Epidermal melanocyte (primary cell): ENCODE results near the gene PPP4R2.

Experiments
- DNase-seq: peaks from one replicate; pipeline ENCODE4 v3.0.0; 2011; ENCODE audit warnings: low spot score; ENCODE audit not compliant: insufficient read length

Gene PPP4R2

DNA sequence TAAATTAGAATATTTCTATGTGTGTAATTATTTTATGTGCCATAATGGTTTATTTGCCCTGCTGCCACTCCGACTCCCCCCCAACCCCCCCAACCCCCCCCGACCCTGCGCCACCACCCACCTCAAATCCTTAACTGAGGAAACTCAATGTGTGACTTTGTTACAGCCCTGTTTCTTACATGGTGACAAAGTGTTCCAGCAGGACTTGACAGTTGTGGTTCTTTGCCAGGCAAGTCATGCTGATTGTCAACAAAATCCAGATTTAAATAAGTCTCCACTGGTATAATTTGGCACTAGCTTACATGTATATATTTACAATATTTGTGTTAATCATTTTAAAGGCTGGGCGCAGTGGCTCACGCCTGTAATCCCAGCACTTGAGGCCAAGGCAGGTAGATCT, 72.6 kb downstream of the PPP4R2 start:
- DNase-seq: no peak

DNA sequence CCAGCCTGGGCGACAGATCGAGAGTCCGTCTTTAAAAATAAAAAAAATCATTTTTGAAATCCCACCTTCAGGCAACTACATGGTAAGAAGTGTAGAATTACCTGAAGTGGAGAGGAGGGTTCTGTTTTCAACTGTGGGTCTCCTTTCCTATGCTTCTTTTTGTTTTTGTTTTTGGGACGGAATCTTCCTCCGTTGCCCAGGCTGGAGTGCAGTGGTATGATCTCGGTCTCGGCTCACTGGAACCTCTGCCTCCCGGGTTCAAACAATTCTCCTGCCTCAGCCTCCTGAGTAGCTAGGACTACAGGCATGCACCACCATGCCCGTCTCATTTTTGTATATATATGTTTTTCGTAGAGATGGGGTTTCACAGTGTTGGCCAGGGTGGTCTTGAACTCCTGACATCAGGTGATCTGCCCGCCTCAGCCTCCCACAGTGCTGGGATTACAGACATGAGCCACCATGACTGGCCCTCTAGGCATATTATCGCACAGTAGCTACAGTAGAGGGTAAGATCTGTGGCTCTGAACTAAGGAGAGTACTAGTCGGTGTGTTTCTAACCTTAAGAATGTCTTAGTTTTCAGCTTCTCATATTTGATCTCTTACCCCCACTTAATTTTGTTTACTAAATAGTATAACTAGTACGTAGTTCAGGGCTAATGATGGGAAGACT, 73.3 kb downstream of the PPP4R2 start:
- DNase-seq: no peak

DNA sequence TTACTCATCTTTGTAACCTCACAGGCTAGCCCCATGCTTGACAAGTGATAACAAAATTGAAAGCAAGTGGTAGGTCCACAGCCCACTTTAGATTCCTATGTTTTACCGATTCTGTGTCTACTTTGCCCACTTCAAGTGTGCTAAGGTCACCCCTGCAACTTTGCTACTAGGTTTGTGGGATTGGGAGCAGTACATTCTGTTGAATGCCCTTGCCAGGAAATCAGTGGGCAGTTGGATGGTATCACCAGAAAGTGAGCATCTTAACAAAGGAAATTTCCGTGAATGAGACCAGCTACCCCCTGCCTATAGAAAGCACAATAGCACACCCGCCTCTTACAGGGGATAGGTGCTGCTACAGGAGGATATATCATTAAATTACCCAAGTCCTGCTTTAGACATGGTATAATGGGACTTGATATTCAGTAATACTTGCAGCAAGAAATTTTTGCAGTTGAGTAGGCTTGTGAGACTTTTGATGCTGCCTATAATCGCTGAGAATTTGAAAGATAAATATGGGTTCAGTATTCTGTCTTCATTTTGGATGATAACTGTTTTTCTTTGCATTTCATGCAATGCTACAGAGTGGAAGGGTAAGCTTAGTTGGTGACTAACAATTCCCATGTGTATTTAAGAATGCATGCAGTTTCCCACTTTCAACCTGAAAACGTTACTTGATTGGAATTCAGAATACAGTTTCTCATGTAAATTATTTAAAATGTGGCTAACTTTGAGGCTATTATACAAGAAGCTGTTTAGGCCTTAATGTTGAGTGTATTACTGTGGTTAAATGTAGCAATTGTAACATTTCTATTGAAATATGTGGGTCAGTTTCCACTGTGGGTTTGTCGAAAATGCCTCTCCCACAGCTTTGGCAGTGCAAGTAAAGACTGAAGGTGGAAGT, 74.3 kb downstream of the PPP4R2 start:
- no peak for DNase-seq

GRCh38 chr3:73071952-73072351, 75.3 kb downstream of the PPP4R2 start:
- no peak for DNase-seq

DNA sequence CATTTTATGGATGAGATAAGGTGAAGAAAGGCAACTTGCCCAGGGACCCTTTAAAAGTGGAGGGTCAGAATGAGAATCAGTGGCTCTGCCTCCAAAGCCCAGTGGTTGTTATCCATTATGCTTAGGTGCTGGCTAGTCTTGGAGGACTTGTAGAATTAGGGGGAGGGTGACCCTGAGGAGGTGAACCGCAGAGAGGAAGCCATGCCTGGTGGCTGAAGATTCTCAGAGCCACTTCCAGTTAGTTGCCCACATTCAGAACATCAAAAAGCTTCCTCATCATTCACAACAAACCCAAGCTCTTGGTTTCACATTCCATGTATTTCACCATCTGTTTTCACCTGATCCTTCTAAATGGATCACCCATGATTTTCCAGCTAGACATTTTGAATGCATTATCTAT, 76.0 kb downstream of the PPP4R2 start:
- no peak for DNase-seq

DNA sequence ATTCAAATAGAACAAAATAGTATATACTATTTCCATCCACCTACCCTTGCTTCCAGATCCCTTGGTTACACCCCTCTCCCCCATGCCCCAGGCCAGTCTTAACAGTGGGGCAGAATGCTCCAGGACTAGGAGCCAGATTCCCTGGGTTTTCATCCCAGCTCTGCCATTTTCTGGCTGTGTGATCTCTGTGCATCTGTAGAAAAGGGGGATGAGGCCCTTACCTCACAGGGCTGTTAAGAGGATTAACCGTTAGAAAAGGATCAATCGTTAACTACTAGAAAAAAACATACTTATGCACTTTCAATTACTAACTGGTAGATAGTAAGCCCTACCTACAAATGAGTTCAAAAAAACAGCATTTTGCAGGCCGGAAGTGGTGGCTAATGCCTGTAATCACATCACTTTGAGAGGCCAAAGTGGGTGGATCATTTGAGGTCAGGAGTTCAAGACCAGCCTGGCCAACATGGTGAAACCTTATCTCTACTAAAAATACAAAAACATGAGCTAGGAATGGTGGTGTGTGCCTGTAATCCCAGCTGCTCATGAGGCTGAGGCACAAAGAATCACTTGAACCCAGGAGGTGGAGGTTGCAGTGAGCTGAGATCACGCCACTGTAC, 76.6 kb downstream of the PPP4R2 start:
- DNase-seq: no peak

DNA sequence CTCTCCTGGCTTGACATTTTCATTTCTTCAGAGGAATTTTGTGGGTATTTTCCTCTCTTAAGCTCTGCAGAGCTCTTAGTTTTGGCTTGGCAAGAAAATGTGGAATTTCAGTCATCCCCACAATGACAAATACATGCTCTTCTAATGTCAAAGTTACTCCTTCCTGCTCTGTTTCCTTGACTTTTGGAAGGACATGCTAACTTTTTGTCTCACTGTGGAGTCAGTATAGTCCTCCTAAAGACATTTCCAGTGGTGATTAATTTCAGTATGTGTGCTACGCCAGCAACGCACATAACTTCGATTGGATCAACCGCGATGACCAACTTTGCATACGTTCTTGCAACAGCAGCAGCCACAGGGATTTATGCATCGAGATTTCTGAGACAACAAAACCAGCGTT, 78.2 kb downstream of the PPP4R2 start:
- no peak for DNase-seq

GRCh38 chr3:73080216-73080966, 83.8 kb downstream of the PPP4R2 start:
- no peak for DNase-seq

GRCh38 chr3:73081140-73081539, 84.5 kb downstream of the PPP4R2 start:
- DNase-seq: no peak

DNA sequence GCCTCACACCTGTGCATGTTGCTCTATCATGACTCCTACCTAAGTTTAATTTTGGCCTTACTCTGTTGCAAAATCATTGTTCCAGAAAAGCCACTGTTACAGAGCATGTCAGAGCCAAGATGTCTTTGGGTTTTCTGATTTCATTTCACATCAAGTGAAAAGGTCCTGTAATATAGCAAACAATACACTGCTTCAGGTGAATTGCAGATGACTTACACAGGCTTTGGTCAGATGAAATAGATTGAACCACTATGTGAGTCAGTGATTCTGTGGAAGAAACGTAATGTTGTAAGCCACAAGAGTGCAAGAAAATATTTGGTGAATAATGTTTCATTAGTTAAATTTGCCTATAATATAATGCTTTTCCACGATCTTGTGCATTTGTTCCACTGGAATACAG, 87.6 kb downstream of the PPP4R2 start:
- no peak for DNase-seq

GRCh38 chr3:73086071-73086494, 89.5 kb downstream of the PPP4R2 start:
- no peak for DNase-seq

- DNase-seq: no peak
Observed at GRCh38 chr3:73094129-73094528, 97.5 kb downstream of the PPP4R2 start.

- no peak for DNase-seq
Observed at GRCh38 chr3:73094951-73095350, 98.3 kb downstream of the PPP4R2 start.

DNA sequence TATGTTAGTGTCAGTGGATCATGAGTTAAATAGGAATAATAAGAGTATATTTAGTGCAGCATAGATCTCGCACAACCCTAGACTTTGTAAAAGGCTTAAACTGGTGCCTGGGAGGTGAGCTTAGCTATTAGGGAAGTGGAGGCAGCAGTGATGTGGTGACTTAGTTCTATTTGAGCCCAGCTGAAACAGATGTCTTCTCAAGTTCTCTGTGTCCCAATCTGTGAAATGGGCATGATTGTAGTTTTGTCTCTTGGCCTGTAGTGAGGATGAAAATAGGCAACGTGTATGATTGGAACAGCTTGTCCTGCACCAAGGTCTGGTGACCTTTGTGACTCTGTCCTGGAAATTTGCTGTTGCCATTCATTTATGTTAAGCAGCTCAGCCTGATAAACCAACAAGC, 99.6 kb downstream of the PPP4R2 start:
- no peak for DNase-seq

DNA sequence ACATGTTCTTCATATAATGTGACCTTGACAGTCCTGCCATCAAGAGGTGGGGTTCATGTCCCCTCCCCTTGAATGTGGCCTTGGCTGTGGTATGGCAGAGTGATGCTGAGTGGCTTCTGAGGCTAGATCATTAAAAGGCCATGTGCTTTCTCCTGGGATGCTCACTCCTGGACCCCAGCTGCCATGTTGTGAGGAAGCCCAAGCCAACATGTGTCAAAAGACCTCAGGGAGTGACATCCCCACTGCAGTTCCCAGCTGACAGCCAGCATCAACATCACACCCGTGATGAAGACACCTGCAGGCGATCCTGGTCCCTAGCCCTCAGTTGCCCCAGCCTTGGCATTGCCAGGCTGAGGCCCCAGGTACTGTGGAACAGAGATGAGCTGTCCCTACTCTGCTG, 101.4 kb downstream of the PPP4R2 start:
- no peak for DNase-seq

DNA sequence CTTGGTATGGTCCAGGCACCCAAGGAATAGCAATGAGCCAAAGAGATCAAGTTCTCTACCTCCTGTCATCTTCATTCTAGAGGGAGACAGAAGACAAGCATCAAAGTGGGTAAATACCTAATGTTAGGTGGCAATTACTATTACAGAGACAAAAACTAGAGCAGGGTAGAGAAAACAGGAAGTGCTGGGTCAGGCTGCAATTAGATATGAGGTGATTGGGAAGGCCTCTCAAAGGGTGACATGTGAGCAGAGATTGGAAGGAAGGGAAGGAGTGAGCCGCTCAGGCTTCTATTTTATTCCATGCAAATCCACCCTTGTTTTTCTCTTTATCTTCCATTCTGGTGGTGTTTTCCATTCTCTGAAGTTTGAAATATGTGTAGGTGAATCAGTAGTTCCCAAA, 102.3 kb downstream of the PPP4R2 start:
- DNase-seq: no peak

DNA sequence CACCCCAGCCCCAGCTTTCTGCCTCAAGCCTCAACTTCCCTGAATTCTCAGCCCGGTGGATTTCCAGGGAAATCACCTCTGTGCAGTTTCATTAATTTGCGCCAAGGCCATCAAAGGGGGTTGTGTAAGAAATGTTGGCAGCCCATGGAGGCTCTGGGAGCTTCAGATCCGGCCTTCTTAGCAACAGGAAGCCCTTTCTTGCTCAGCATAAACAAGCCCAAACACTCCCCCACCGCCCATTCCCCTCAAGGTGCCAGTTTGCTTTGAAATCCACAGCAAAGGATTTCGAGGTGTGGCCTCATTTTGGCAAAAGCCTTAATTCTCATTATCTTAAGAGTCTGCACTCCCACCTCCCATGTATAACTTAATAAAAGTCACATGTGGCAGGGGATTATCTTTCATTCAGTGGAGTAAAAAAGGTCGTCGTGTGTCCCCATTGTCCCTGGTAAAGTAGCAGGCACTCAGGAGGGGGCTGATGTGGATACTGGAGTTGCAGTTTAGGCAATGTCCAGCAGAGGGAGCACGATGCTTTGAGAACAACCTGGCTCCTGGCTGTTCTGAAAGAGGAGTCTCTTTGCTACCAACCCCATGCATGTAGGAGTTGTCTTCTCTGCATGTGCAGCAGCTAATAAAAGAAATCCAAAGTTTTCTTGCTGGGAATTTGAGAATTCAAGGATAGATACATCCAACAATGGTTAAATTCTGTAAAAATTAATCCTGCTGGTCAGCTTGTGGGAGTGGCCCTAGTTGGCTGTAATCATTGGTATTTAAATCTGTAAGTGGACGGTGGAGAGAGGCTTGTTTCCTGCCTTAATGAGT, 104.3 kb downstream of the PPP4R2 start:
- peak; percentile 91 for DNase-seq

GRCh38 chr3:73101881-73102280, 105.3 kb downstream of the PPP4R2 start:
- no peak for DNase-seq

- DNase-seq: no peak
Observed at GRCh38 chr3:73107215-73107614, 110.6 kb downstream of the PPP4R2 start.

DNA sequence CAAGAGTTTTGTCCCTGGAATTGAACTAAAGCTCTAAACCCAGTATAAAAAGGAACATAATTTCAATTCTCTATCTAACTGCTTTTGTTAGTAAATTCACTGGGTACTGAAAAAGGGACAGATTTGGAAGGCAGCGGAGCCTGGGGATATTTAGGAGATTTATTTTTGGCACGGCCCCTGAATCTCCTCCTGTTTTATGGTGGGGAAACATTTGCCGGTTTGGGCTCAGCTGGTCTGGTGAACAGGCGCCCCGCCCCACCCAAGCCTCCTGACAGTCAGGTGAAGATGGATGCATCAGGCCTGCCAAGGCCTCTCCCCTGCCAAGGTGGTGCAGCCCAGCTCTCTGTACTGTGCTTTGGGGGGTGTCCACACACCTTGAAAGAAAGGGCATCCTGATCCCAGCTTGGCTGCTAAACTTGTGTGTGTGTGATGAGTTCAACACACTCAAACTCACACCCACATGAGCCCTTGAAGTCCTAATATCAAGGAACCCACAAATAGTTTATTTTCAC, 111.1 kb downstream of the PPP4R2 start:
- no peak for DNase-seq

- DNase-seq: no peak
Observed at GRCh38 chr3:73108750-73109149, 112.1 kb downstream of the PPP4R2 start.
